Mammary epithelial cell (primary cell): ENCODE measurements around the gene NUBP1.

Experiments
- CTCF ChIP-seq, 2 donors: IDR thresholded peaks in 1 of 2; conservative IDR thresholded peaks in 1 of 2; 2 replicates each; pipeline ENCODE4 v1.5.1; 2011 to 2012; ENCODE audit warnings: inconsistent platforms in 2 of 2, low read length in 2 of 2, mild to moderate bottlenecking in 2 of 2, control low read depth in 1 of 2, low read depth in 1 of 2; ENCODE audit not compliant: insufficient read depth in 1 of 2; ENCODE audit errors: extremely low read depth in 1 of 2
- EZH2 ChIP-seq: IDR thresholded peaks from 2 replicates; pipeline ENCODE4 v1.6.1; 2012; ENCODE audit warnings: low read length, inconsistent platforms, borderline replicate concordance

- TF ChIP-seq CTCF (conservative IDR thresholded peaks at IDR 0.05 in 1 of 2, IDR thresholded peaks at IDR 0.05 in 1 of 2; ENCODE audit: extremely low read depth in 1 of 2, insufficient read depth in 1 of 2, low read depth in 1 of 2, low read length in 2 of 2) (no peak), EZH2 (no peak)
Measured at GRCh38 chr16:10750793-10751192, 7.2 kb downstream of the NUBP1 start.
